Stomach (tissue), 4 donors: ENCODE results near the gene ZNF831.

Source experiments
- POLR2A ChIP-seq, 4 donors: fragments of 450-650 bp; IDR thresholded peaks; one replicate each; pipeline ENCODE4 v1.6.1; 2016; ENCODE audit warnings: antibody characterized with exemption in 4 of 4, control low read depth in 2 of 4, mild to moderate bottlenecking in 1 of 4, moderate library complexity in 1 of 4
- TF ChIP-seq, protein P1 (sequence below), 7 experiments: fragments of 450-650 bp in 4 of 7; fragments of 200-600 bp in 3 of 7; sonication (generic) in 3 of 7; IDR thresholded peaks; one replicate each; pipeline ENCODE4 v1.5.1; 2016 to 2019; ENCODE audit warnings: antibody characterized with exemption in 7 of 7, control low read depth in 2 of 7, mild to moderate bottlenecking in 1 of 7

GRCh38 chr20:59192533-59192896, 28.9 kb downstream of the ZNF831 start:
- TF ChIP-seq, protein P1, sequence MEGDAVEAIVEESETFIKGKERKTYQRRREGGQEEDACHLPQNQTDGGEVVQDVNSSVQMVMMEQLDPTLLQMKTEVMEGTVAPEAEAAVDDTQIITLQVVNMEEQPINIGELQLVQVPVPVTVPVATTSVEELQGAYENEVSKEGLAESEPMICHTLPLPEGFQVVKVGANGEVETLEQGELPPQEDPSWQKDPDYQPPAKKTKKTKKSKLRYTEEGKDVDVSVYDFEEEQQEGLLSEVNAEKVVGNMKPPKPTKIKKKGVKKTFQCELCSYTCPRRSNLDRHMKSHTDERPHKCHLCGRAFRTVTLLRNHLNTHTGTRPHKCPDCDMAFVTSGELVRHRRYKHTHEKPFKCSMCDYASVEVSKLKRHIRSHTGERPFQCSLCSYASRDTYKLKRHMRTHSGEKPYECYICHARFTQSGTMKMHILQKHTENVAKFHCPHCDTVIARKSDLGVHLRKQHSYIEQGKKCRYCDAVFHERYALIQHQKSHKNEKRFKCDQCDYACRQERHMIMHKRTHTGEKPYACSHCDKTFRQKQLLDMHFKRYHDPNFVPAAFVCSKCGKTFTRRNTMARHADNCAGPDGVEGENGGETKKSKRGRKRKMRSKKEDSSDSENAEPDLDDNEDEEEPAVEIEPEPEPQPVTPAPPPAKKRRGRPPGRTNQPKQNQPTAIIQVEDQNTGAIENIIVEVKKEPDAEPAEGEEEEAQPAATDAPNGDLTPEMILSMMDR (IDR thresholded peaks at IDR 0.05), result no peak
- no peak for TF ChIP-seq POLR2A (IDR thresholded peaks at IDR 0.05)
